SK-N-SH (cell line): ENCODE results near the gene VAV1. TPM values are rescaled to one million over a fixed set of nuclear protein-coding genes. Genes with fewer than 3 reads are reported as not detected.

Experiments
- CTCF ChIA-PET: fragments of 300-600, 350-600 bp; formaldehyde crosslinking; extraction: SDS; loops from one replicate; lab custom pipeline; 2021; lab: Yijun Ruan, JAX
- POLR2A ChIA-PET: fragments of 350-600 bp; sonication (Branson Sonifier 250); formaldehyde crosslinking; extraction: SDS; loops from one replicate; lab custom pipeline; 2020; ENCODE audit warnings: antibody characterized with exemption, inconsistent platforms; lab: Yijun Ruan, JAX
- DNase-seq: peaks from one replicate; pipeline ENCODE4 v3.0.0; 2012
- H2AFZ ChIP-seq: fragments of 200-600 bp; sonication (generic); 2 replicates; pipeline ENCODE4 v1.8.1; 2016; ENCODE audit warnings: antibody characterized with exemption, mild to moderate bottlenecking, low read depth
- H3F3A ChIP-seq: fragments of 200-600 bp; sonication (generic); replicated peaks from 2 replicates; pipeline ENCODE3; 2016; ENCODE audit warnings: antibody characterized with exemption, mild to moderate bottlenecking; ENCODE audit not compliant: insufficient read depth
- H3K27ac ChIP-seq, 2 experiments: fragments of 200-500 bp in 1 of 2; fragments of 200-600 bp in 1 of 2; sonication (Bioruptor generic) in 1 of 2; sonication (generic), shearing (Covaris generic) in 1 of 2; 2 replicates each; pipeline versions ENCODE4 v1.5.1 to v1.6.1; 2014 to 2016; ENCODE audit warnings: low read depth in 2 of 2, inconsistent platforms in 1 of 2, low read length in 1 of 2, mild to moderate bottlenecking in 1 of 2, mixed read lengths in 1 of 2
- H3K27me3 ChIP-seq: fragments of 200-600 bp; sonication (generic), shearing (Covaris generic); 2 replicates; pipeline ENCODE4 v1.6.1; 2016; ENCODE audit warnings: mixed run types; ENCODE audit not compliant: insufficient read depth
- H3K36me3 ChIP-seq, 2 experiments: fragments of 200-500 bp in 1 of 2; fragments of 200-600 bp in 1 of 2; sonication (Bioruptor generic) in 1 of 2; sonication (generic) in 1 of 2; replicated peaks in 1 of 2; 2 replicates each; pipeline versions ENCODE3 to v1.5.1; 2014 to 2016; ENCODE audit warnings: low read length in 1 of 2, mild to moderate bottlenecking in 1 of 2; ENCODE audit not compliant: insufficient read depth in 2 of 2, control insufficient read depth in 1 of 2
- H3K4me1 ChIP-seq, 2 experiments: fragments of 200-500 bp in 1 of 2; fragments of 200-600 bp in 1 of 2; sonication (Bioruptor generic) in 1 of 2; sonication (generic), shearing (Covaris generic) in 1 of 2; 2 replicates each; pipeline versions ENCODE4 v1.5.1 to v1.6.1; 2014 to 2016; ENCODE audit warnings: low read depth in 1 of 2, low read length in 1 of 2, mixed run types in 1 of 2; ENCODE audit not compliant: insufficient read depth in 2 of 2, control insufficient read depth in 1 of 2
- H3K4me2 ChIP-seq: fragments of 200-600 bp; sonication (generic), shearing (Covaris generic); 2 replicates; pipeline ENCODE4 v1.6.1; 2017; ENCODE audit warnings: mixed run types
- H3K4me3 ChIP-seq, 2 experiments: fragments of 200-500 bp in 1 of 2; fragments of 200-600 bp in 1 of 2; sonication (Bioruptor generic) in 1 of 2; sonication (generic), shearing (Covaris generic) in 1 of 2; 2 replicates each; pipeline versions ENCODE4 v1.5.1 to v1.8.1; 2014 to 2016; ENCODE audit warnings: low read depth in 2 of 2, inconsistent platforms in 1 of 2, low read length in 1 of 2, mild to moderate bottlenecking in 1 of 2, mixed read lengths in 1 of 2, moderate library complexity in 1 of 2
- H3K79me2 ChIP-seq: fragments of 200-600 bp; sonication (generic); 2 replicates; pipeline ENCODE4 v1.8.1; 2017; ENCODE audit warnings: mild to moderate bottlenecking; ENCODE audit not compliant: insufficient read depth
- H3K9ac ChIP-seq: fragments of 200-600 bp; sonication (generic); 2 replicates; pipeline ENCODE4 v1.6.1; 2017; ENCODE audit warnings: mixed run types
- H3K9me2 ChIP-seq: fragments of 200-600 bp; sonication (generic); 2 replicates; pipeline ENCODE4 v1.6.1; 2017; ENCODE audit warnings: mixed run types
- H3K9me3 ChIP-seq: fragments of 200-600 bp; sonication (generic); 2 replicates; pipeline ENCODE4 v1.6.1; 2017; ENCODE audit warnings: mixed run types, mild to moderate bottlenecking, moderate library complexity
- H4K20me1 ChIP-seq: fragments of 200-600 bp; sonication (generic); 2 replicates; pipeline ENCODE4 v1.6.1; 2017; ENCODE audit warnings: mild to moderate bottlenecking, mixed run types; ENCODE audit not compliant: insufficient read depth
- CHD2 ChIP-seq: fragments of 150-350 bp; IDR thresholded peaks from 2 replicates; pipeline ENCODE4 v1.6.1; 2018; ENCODE audit warnings: low read length; ENCODE audit not compliant: partially characterized antibody
- ELF1 ChIP-seq: IDR thresholded peaks from 2 replicates; pipeline ENCODE4 v1.4.0; 2012
- EP300 ChIP-seq, 2 experiments: IDR thresholded peaks; 2 replicates each; pipeline versions ENCODE4 v1.4.0 to v1.6.1; 2012; ENCODE audit warnings: borderline replicate concordance in 1 of 2, low read depth in 1 of 2, low read length in 1 of 2
- FOSL2 ChIP-seq: IDR thresholded peaks from 2 replicates; pipeline ENCODE4 v1.4.0; 2012; ENCODE audit warnings: low read depth, mild to moderate bottlenecking, moderate library complexity, borderline replicate concordance
- GATA2 ChIP-seq: sonication (generic); formaldehyde crosslinking; IDR thresholded peaks from 2 replicates; pipeline ENCODE4 v1.5.0; 2020; ENCODE audit warnings: mild to moderate bottlenecking, missing genetic modification reagents
- JUND ChIP-seq: IDR thresholded peaks from 2 replicates; pipeline ENCODE4 v1.4.0; 2012
- MEF2A ChIP-seq: IDR thresholded peaks from 2 replicates; pipeline ENCODE4 v1.4.0; 2012; ENCODE audit warnings: low read depth, borderline replicate concordance
- NFIC ChIP-seq: IDR thresholded peaks from 2 replicates; pipeline ENCODE4 v1.4.0; 2012; ENCODE audit warnings: borderline replicate concordance
- NRF1 ChIP-seq: IDR thresholded peaks from 2 replicates; pipeline ENCODE4 v1.6.1; 2012; ENCODE audit warnings: low read depth, mild to moderate bottlenecking, low read length
- RAD21 ChIP-seq: IDR thresholded peaks from 2 replicates; pipeline ENCODE4 v1.6.1; 2012; ENCODE audit warnings: mild to moderate bottlenecking, low read length
- RCOR1 ChIP-seq: fragments of 150-350 bp; IDR thresholded peaks from 2 replicates; pipeline ENCODE4 v1.6.1; 2017; ENCODE audit warnings: antibody characterized with exemption, low read length
- TCF12 ChIP-seq: IDR thresholded peaks from 2 replicates; pipeline ENCODE4 v1.4.0; 2012
- WGBS: methylation state at CpG from one replicate; pipeline ENCODE4 v1.1.6; 2017; ENCODE audit warnings: low lambda C conversion rate; 5-methylcytosine and 5-hydroxymethylcytosine counted together
- polyA plus RNA-seq, 3 experiments: library from polyadenylated mRNA; depleted of rRNA; stranded (reverse); fragments of >200 nt; gene quantifications; 2 replicates each; pipeline ENCODE4 v1.2.3, GENCODE V29; 2012
- TF ChIP-seq, protein P1 (sequence below): IDR thresholded peaks from 2 replicates; pipeline ENCODE4 v1.4.0; 2012; ENCODE audit warnings: low read depth, borderline replicate concordance
- TF ChIP-seq, protein P2 (sequence below): fragments of 150-350 bp; IDR thresholded peaks from 2 replicates; pipeline ENCODE4 v1.6.1; 2016; ENCODE audit warnings: mild to moderate bottlenecking, low read depth, low read length
- TF ChIP-seq, protein P3 (sequence below): IDR thresholded peaks from 2 replicates; pipeline ENCODE4 v1.4.0; 2012; ENCODE audit warnings: low read depth, borderline replicate concordance

The VAV1 gene
- polyA plus RNA-seq, 1 of the 3 experiments (the other 2 are of a cell fraction), result 0.02 TPM

DNA sequence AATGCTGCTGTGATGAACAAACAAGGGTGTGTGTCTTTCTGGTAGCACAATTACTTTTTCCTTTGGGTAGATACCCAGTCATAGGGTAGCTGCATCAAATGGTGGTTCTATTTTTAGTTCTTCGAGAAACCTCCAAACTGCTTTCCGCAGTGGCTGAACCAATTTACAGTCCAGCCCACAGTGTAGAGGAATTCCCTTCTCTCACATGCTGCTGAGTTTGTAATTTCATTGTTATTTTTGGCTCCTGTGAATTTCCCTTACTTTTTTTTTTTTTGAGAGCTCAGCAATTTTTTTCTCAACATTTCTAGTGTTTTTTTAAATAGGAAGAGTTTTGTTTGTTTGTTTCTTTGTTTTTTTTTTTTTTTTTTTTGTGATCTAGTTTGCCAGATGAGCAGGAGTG, 77.4 kb downstream of the VAV1 start:
- Histone ChIP-seq H3K4me2 (no peak overlapping the region), H3K27me3 (peaks cover 34% of the 10 kb centered on the region), H3K4me1 (no peaks in the 10 kb centered on the region), H2AFZ (no peak overlapping the region), H3K36me3 (no peaks in the 10 kb centered on the region), H3K9ac (no peak overlapping the region), H3K9me3 (no peaks in the 10 kb centered on the region), H3K79me2 (no peaks in the 10 kb centered on the region), H3K9me2 (no peaks in the 10 kb centered on the region), H4K20me1 (no peaks in the 10 kb centered on the region), H3K27ac (no peak overlapping the region), H3F3A (no peaks in the 10 kb centered on the region), H3K4me3 (no peak overlapping the region)
- 11% methylated on average over 2 of the region's 2 CpGs for WGBS
- ChIA-PET CTCF (no interaction called here), POLR2A (no interaction called here)
- TF ChIP-seq JUND (no peak), GATA2 (no peak)
- no peak for DNase-seq

DNA sequence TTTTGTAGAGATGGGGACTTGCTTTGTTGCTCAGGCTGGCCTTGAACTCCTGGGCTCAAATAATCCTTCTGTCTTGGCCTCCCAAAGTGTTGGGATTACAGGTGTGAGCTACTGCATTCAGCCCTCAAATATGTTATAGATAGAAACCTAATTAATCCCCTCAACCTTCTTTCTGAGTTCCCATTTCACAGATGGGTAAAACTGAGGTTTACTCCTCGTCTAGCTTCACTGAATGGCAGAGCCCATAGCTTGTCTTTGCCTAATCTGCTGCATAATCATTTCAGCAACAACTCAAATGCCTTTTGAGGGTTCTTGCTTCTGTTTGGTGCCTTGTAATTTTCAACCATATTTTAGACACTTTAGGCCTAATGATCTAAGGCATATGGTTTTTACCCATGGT, 78.9 kb downstream of the VAV1 start:
- Histone ChIP-seq H3K4me3 (no peak overlapping the region), H3F3A (no peaks in the 10 kb centered on the region), H3K4me1 (no peaks in the 10 kb centered on the region), H3K9ac (no peak overlapping the region), H3K36me3 (no peaks in the 10 kb centered on the region), H3K9me3 (no peaks in the 10 kb centered on the region), H3K27ac (no peak overlapping the region), H2AFZ (no peak overlapping the region), H3K79me2 (no peaks in the 10 kb centered on the region), H3K4me2 (no peak overlapping the region), H4K20me1 (no peaks in the 10 kb centered on the region), H3K9me2 (no peaks in the 10 kb centered on the region), H3K27me3 (peaks cover 45% of the 10 kb centered on the region)
- CTCF ChIA-PET, result interaction anchor here (1.5 kb wide), 1 partner anchor 12 kb away, joined by 5 read pairs; no protein-coding TSS in a partner anchor
- TF ChIP-seq NFIC, result no peak
- TF ChIP-seq CHD2, result no peak
- no peak for TF ChIP-seq RCOR1
- TF ChIP-seq ELF1, result no peak
- TF ChIP-seq, protein P1, sequence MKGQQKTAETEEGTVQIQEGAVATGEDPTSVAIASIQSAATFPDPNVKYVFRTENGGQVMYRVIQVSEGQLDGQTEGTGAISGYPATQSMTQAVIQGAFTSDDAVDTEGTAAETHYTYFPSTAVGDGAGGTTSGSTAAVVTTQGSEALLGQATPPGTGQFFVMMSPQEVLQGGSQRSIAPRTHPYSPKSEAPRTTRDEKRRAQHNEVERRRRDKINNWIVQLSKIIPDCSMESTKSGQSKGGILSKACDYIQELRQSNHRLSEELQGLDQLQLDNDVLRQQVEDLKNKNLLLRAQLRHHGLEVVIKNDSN, result no peak
- TF ChIP-seq JUND, result no peak
- no peak for TF ChIP-seq TCF12
- TF ChIP-seq RAD21, result no peak
- TF ChIP-seq, protein P2, sequence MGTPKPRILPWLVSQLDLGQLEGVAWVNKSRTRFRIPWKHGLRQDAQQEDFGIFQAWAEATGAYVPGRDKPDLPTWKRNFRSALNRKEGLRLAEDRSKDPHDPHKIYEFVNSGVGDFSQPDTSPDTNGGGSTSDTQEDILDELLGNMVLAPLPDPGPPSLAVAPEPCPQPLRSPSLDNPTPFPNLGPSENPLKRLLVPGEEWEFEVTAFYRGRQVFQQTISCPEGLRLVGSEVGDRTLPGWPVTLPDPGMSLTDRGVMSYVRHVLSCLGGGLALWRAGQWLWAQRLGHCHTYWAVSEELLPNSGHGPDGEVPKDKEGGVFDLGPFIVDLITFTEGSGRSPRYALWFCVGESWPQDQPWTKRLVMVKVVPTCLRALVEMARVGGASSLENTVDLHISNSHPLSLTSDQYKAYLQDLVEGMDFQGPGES, result no peak
- no peak for TF ChIP-seq FOSL2
- TF ChIP-seq MEF2A, result no peak
- TF ChIP-seq, protein P3, sequence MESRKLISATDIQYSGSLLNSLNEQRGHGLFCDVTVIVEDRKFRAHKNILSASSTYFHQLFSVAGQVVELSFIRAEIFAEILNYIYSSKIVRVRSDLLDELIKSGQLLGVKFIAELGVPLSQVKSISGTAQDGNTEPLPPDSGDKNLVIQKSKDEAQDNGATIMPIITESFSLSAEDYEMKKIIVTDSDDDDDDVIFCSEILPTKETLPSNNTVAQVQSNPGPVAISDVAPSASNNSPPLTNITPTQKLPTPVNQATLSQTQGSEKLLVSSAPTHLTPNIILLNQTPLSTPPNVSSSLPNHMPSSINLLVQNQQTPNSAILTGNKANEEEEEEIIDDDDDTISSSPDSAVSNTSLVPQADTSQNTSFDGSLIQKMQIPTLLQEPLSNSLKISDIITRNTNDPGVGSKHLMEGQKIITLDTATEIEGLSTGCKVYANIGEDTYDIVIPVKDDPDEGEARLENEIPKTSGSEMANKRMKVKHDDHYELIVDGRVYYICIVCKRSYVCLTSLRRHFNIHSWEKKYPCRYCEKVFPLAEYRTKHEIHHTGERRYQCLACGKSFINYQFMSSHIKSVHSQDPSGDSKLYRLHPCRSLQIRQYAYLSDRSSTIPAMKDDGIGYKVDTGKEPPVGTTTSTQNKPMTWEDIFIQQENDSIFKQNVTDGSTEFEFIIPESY, result no peak
- TF ChIP-seq EP300 (IDR thresholded peaks at IDR 0.05; ENCODE audit: borderline replicate concordance in 1 of 2, low read depth in 1 of 2, low read length in 1 of 2), result no peak
- no peak for TF ChIP-seq NRF1
- DNase-seq, result no peak
- WGBS, result 0% methylated on average over 1 of the region's 1 CpG
- POLR2A ChIA-PET, result no interaction called here
